Left lobe of liver (tissue), 2 donors: ENCODE data around the gene SYT7. TPM values are rescaled to one million over a fixed set of nuclear protein-coding genes. Genes with fewer than 3 reads are reported as not detected.

ENCODE experiments used
- ATAC-seq: fragments of 200-7000 bp; cut with Tn5 transposase; one replicate; pipeline ENCODE4 v1.9.1; 2020; ENCODE audit warnings: mild to moderate bottlenecking, moderate library complexity
- DNase-seq: peaks from one replicate; pipeline ENCODE4 v3.0.0-alpha.2; 2020; ENCODE audit warnings: low spot score
- total RNA-seq: library from RNA; stranded (reverse); gene quantifications from one replicate; pipeline ENCODE4 v1.2.1, GENCODE V29; 2021
- donor health status: DM: no; HTN: no; CAD: no; lungs with moderate emphysema.
- donor health status: DM: no; HTN: yes; CAD: no.

SYT7 gene
- total RNA-seq, 1 donor from 2014 or later: 65.6 TPM

GRCh38 chr11:61555978-61556377 lies 24.9 kb downstream of the SYT7 start:
- ATAC-seq (no peak), DNase-seq (no peak)

GRCh38 chr11:61555051-61555969 lies 25.6 kb downstream of the SYT7 start:
- ATAC-seq: no peak

GRCh38 chr11:61554172-61554988 lies 26.5 kb downstream of the SYT7 start:
- DNase-seq: no peak
- no peak for ATAC-seq

More at GRCh38 chr11:61555051-61555969, 25.6 kb downstream of the SYT7 start:
- no peak for DNase-seq

- DNase-seq (no peak), ATAC-seq (no peak)
Measured at GRCh38 chr11:61553373-61554171, 27.3 kb downstream of the SYT7 start.

- DNase-seq (no peak), ATAC-seq (no peak)
Measured at GRCh38 chr11:61552108-61552635, 28.7 kb downstream of the SYT7 start.

GRCh38 chr11:61551634-61552033 lies 29.2 kb downstream of the SYT7 start:
- ATAC-seq (no peak), DNase-seq (no peak)

- no peak for ATAC-seq
- no peak for DNase-seq
Measured at GRCh38 chr11:61550665-61551227, 30.1 kb downstream of the SYT7 start.

- DNase-seq (no peak), ATAC-seq (no peak)
Measured at GRCh38 chr11:61549662-61550568, 31.0 kb downstream of the SYT7 start.

- DNase-seq: no peak
- no peak for ATAC-seq
Measured at GRCh38 chr11:61549177-61549576, 31.7 kb downstream of the SYT7 start.

- no peak for ATAC-seq
- DNase-seq: no peak
Measured at GRCh38 chr11:61547246-61547645, 33.6 kb downstream of the SYT7 start.

- DNase-seq: no peak
Measured at GRCh38 chr11:61546663-61547062, 34.2 kb downstream of the SYT7 start.

GRCh38 chr11:61545921-61546320 lies 35.0 kb downstream of the SYT7 start:
- ATAC-seq: no peak
- no peak for DNase-seq

More at GRCh38 chr11:61546663-61547062, 34.2 kb downstream of the SYT7 start:
- ATAC-seq: no peak

GRCh38 chr11:61545341-61545740 lies 35.5 kb downstream of the SYT7 start:
- DNase-seq (no peak), ATAC-seq (no peak)

GRCh38 chr11:61544466-61544865 lies 36.4 kb downstream of the SYT7 start:
- ATAC-seq: peak; percentile 2
- no peak for DNase-seq

GRCh38 chr11:61543606-61544306 lies 37.1 kb downstream of the SYT7 start:
- peak; percentile 77 for ATAC-seq
- peak; percentile 67 for DNase-seq

GRCh38 chr11:61542705-61543104 lies 38.2 kb downstream of the SYT7 start:
- ATAC-seq (no peak), DNase-seq (no peak)

- ATAC-seq: no peak
- no peak for DNase-seq
Measured at GRCh38 chr11:61542024-61542461, 38.8 kb downstream of the SYT7 start.

GRCh38 chr11:61541598-61541997 lies 39.3 kb downstream of the SYT7 start:
- no peak for ATAC-seq

GRCh38 chr11:61540528-61540927 lies 40.3 kb downstream of the SYT7 start:
- DNase-seq (no peak), ATAC-seq (no peak)

More at GRCh38 chr11:61541598-61541997, 39.3 kb downstream of the SYT7 start:
- no peak for DNase-seq
